Measurements from ENCODE around the gene LNX1. TPM values are rescaled to one million over a fixed set of nuclear protein-coding genes. Genes with fewer than 3 reads are reported as not detected.

Gene LNX1
- total RNA-seq, 6 experiments from 2014 or later, result 0.05 to 0.18 (median 0.07) TPM; not detected in 1

DNA sequence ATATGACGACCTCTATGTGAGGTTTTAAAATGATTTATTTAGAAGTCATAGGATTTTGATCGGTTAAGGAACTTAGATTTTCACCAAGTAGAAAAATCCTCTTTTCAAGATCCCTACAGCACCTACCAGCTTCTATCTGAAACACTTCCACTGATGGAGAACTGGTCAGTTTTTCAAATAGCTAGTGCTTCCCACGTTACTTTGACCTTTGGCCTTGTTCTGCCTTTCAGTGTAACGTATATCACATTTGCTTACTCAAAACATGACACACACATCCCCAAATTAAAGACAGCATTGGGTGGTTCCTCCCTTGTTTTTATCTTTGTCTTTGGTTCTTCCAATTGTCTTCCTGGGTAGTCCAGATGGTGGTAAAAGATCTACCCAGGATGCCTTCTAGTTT, 6.6 kb downstream of the LNX1 start:
- H3K27me3 Mint-ChIP-seq (ENCODE audit: insufficient read depth), result no peaks in the 10 kb centered on the region
- DNase-seq, result no peak
- H3K4me3 Mint-ChIP-seq, result no peak overlapping the region

DNA sequence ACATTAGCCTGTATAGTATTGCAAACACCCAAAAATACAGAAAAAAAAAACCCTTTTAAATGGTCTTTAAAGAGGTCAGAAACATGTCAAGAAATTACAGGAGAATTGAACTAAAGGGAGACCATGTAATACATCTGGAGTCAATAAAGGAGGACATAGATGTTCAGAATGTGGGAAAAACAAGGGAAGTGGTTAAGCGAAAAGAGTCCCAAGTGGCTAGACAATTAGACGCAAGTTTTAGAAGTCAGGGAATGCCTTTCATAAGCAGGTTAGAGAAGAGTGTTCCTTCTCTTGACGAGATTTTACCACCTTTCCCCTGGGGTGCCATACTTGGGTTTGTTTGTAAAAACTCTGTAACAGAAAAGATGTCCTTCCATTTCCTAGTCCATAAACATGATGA, 7.8 kb downstream of the LNX1 start:
- H3K4me3 Mint-ChIP-seq, result no peak overlapping the region

More for the DNA sequence above, 6.6 kb downstream of the LNX1 start:
- TF ChIP-seq, protein P1, sequence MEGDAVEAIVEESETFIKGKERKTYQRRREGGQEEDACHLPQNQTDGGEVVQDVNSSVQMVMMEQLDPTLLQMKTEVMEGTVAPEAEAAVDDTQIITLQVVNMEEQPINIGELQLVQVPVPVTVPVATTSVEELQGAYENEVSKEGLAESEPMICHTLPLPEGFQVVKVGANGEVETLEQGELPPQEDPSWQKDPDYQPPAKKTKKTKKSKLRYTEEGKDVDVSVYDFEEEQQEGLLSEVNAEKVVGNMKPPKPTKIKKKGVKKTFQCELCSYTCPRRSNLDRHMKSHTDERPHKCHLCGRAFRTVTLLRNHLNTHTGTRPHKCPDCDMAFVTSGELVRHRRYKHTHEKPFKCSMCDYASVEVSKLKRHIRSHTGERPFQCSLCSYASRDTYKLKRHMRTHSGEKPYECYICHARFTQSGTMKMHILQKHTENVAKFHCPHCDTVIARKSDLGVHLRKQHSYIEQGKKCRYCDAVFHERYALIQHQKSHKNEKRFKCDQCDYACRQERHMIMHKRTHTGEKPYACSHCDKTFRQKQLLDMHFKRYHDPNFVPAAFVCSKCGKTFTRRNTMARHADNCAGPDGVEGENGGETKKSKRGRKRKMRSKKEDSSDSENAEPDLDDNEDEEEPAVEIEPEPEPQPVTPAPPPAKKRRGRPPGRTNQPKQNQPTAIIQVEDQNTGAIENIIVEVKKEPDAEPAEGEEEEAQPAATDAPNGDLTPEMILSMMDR (IDR thresholded peaks at IDR 0.05), result no peak
- no peak overlapping the region for H3K27ac Mint-ChIP-seq
- H3K9me3 Mint-ChIP-seq, result no peaks in the 10 kb centered on the region
- H3K36me3 Mint-ChIP-seq (ENCODE audit: low read depth), result no peaks in the 10 kb centered on the region
- peaks cover 51% of the 10 kb centered on the region for H3K4me1 Mint-ChIP-seq (ENCODE audit: low read depth)

DNA sequence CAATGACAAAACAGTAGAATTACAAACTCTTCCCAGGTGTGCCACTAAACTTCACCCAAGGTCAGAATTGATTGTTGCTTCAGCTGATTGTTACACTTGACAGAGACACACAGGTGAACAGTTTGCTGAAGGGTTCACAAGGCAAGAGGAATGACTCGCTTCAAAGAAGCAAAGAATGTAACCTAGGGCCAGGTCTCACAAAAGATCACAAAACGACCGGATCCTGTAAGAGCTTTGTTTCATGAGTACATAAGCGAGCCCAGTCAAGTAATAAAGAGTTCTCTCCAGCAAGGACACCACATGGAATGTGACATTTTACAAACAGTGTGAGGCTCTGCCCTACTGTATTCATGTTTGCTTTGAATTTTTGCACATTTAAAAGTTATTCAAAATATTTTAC, 9.1 kb downstream of the LNX1 start:
- no peaks in the 10 kb centered on the region for H3K36me3 Mint-ChIP-seq (ENCODE audit: low read depth)
- no peak overlapping the region for H3K27ac Mint-ChIP-seq
- no peaks in the 10 kb centered on the region for H3K27me3 Mint-ChIP-seq (ENCODE audit: insufficient read depth)
- no peak for DNase-seq
- H3K4me3 Mint-ChIP-seq, result no peak overlapping the region
- peaks cover 65% of the 10 kb centered on the region for H3K4me1 Mint-ChIP-seq (ENCODE audit: low read depth)
- TF ChIP-seq, protein P1 (IDR thresholded peaks at IDR 0.05), result no peak
- no peaks in the 10 kb centered on the region for H3K9me3 Mint-ChIP-seq

More for the DNA sequence above, 7.8 kb downstream of the LNX1 start:
- TF ChIP-seq, protein P1 (IDR thresholded peaks at IDR 0.05), result no peak
- H3K36me3 Mint-ChIP-seq (ENCODE audit: low read depth), result no peaks in the 10 kb centered on the region
- H3K27me3 Mint-ChIP-seq (ENCODE audit: insufficient read depth), result no peaks in the 10 kb centered on the region
- no peaks in the 10 kb centered on the region for H3K9me3 Mint-ChIP-seq
- H3K4me1 Mint-ChIP-seq (ENCODE audit: low read depth), result peaks cover 58% of the 10 kb centered on the region
- no peak for DNase-seq
- H3K27ac Mint-ChIP-seq, result no peak overlapping the region

DNA sequence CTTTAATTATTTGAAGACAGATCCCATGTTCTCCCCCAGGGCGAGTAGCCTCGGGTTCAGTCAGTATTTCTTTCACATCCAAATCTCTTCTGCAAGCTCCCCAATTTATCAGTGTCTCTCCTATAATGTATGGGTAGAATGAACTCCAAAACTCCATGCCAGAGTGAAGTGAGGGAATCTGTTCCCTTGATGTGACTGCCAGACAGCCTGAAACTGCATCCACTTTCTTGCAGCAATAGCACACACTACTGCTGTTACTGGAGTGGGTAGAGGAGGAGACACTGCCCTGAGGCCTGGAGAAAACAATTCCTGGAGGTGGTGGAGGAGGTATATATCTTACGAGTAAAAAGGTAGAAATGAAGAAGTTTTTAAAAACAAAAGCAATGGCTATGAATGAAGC, 11.0 kb downstream of the LNX1 start:
- TF ChIP-seq, protein P1 (IDR thresholded peaks at IDR 0.05), result no peak
- Mint-ChIP-seq H3K36me3 (ENCODE audit: low read depth) (no peaks in the 10 kb centered on the region), H3K9me3 (no peaks in the 10 kb centered on the region), H3K27me3 (ENCODE audit: insufficient read depth) (no peaks in the 10 kb centered on the region), H3K4me1 (ENCODE audit: low read depth) (peaks cover 59% of the 10 kb centered on the region), H3K27ac (no peak overlapping the region), H3K4me3 (no peak overlapping the region)
- no peak for DNase-seq

DNA sequence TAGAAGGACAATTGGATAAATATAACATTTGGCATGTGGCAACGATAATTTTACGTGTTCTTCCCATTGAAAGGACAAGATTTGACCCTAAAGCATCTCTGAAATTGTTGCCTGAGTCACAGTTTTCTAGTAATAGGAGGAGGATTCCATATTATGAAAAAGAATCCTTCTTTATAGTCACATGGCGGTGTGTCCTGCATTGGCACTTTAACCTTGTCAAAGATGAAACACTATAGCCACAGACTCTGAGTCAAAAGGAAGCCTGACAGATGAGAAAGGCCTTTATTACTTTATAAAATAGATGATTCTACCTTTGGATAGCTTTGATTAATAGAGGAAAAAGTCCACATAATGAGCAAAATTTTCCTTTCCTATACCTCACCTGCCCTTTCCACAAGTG, 11.5 kb downstream of the LNX1 start:
- Mint-ChIP-seq H3K9me3 (no peaks in the 10 kb centered on the region), H3K27ac (no peak overlapping the region), H3K4me1 (ENCODE audit: low read depth) (peaks cover 55% of the 10 kb centered on the region), H3K27me3 (ENCODE audit: insufficient read depth) (no peaks in the 10 kb centered on the region), H3K36me3 (ENCODE audit: low read depth) (no peaks in the 10 kb centered on the region), H3K4me3 (no peak overlapping the region)
- TF ChIP-seq, protein P1 (IDR thresholded peaks at IDR 0.05), result no peak
- peak; percentile 17 for DNase-seq

All from HFFc6 (cell line).